ENCODE data around the gene CRACDL.
"Not testable (repeated sequence)": the region's sequence is repeated elsewhere in the genome, so short reads cannot be mapped to it uniquely, and the experiment has no call there.

CRACDL gene

DNA sequence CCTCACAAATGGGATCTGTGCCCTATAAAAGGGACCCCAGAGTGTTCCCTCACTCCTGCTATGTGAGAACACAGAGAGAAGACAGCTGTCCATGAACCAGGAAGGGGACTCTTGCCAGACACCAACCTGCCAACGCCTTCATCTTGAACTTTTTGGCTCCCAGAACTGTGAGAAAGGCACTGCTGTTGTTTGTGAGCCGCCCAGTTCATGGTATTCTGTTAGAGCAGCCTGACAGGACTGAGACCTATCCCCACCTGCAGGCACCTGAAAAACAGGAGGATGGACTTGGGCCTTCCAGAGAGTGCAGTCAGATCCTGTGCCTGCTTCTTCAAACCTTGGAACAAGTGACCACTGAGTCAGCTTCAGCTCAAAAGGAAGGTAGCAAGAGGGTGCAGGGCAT, 51.4 kb downstream of the CRACDL start:
- DNase-seq (ENCODE audit: low spot score) = no peak

DNA sequence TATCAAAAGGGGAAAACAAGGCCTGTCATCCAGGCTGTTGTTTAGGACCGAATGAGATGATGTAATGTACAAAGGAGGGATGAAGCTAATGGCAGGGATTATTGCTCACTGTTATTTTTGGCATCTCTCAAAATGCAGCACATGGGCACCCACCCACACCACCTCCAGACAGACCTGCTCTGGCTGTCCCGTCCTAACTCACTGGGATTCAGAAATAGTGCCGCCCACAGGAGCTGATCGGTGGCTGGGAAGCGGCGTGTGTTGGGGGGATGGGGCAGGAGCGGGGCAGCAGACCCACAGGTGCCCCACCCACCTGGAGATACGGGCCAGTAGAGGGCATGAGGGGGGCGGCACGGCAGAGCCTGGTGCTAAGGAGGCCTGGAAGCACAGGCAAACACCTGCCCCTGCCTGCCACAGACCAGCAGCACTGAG, 52.2 kb downstream of the CRACDL start:
- DNase-seq (ENCODE audit: low spot score) = no peak

DNA sequence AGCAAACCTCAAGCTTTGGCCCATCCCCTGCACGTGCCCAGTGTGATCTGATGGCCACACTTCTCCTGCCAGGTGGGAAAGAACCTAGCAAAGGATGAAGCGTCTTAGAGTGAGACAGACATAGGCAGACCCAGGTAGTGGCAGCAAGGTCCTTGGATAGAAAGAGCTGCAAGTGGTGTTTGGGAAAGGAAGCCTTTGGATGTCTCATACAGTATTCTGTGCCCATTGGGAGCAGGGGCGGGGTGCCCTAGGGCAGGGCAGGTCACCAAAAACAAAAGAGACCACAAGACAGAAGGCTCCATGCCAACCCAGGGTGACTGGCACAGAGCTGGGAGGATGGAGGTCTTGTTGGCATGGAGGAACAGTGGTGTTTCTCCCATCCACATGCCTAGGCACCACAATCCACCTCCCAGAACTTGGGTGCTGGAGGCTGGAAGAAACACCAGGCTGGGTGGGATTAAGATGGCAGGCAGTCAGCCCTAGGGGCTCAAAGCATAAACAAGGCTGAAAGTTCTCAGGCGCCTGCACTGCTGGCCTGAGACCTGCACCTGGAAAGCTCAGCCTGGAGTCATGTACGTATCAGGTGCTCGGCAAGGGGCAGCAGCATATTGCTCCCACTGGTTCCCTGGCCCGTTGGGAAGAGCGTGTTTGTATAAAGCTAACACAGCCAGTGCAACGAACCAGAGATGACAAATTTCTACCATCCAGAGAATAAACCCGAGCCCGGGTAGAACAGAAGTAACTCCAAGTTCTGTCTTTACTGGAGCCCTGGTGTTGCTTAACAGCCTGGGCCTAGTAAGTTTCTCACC, 52.9 kb downstream of the CRACDL start:
- no peak for DNase-seq (ENCODE audit: low spot score)

DNA sequence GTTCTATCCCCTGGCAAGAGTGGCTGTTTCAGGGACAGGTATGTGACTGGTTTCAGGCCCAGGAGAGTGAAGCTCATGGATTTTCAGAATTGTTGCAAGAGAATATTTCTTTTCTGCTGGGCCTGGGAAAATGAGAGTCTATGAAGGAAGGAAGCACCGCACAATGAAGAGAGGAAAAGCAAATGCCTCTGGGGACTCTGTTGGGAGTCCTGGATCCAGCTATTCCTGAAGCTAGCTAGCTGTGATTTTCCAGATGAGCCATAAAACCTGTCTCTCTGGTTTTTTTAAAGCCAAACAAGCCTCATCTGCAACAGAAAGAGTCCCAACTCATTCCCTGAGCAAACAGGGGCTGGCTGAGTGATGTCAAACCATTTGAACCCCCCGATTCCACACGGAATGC, 53.7 kb downstream of the CRACDL start:
- DNase-seq (ENCODE audit: low spot score) = no peak

DNA sequence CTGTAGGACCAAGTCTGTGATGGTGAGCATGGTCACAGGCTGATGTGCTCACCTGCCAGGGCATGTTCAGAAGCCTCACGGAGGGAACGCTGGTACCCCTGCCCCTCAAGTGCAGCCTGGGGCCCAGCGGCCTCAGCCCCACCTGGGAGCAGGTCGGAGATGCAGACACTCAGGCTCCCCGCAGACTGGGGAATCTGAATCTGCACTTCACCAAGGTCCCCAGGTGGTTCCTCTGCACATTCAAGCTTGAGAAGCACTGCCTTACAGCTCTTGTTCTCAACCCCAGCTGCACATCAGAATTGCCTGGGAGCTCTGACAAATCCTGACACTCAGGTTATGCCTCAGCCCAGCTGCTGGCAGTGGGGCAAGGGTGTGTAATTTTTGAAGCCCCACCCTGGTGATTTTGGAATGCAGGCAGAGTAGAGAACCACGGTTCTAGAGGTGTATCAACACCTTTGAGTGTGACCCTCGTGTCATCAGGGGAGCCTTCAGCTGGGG, 54.8 kb downstream of the CRACDL start:
- no peak for DNase-seq (ENCODE audit: low spot score)

DNA sequence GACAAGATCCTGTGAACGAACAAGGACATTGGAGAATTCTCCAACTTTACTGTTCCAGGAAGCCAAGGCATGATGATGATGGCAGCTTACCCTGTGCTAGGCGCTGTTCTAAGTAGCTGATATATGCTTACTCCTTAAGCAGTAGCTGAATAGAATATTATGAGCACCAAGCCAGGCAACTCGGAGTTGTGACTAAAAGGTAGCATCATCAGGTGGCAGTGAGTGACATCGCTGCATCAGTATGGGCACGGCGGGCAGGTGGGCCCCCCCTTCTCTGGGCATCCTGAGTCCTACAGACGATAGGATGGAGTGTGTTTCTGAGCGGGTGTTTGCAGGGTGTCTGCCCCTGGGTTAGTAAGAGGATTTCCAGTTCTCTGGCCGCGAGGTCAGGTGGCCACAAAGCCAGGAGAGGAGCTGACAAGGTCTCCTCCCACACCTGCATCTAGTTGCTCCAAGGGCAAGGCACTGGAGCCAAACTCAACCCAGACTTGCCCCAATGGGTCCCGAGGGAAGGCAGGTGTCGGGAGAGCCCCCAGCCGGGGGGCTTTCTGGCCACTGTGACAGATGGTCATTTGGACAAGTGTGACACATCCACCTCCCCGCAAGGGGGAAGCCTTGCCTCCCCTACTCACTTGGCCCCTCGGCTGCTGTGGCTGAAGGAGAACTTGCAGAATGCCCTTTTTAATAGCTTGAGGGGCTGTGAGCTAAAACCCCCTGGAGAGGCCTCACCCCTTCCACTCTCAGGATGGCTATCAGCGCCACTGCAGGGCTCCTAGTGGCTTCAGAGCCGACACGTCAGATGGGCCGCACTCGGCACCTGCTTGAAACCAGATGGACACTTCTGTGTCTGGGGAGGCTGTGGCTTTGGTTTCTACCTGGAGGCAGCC, 55.5 kb downstream of the CRACDL start:
- DNase-seq (ENCODE audit: low spot score) = no peak

DNA sequence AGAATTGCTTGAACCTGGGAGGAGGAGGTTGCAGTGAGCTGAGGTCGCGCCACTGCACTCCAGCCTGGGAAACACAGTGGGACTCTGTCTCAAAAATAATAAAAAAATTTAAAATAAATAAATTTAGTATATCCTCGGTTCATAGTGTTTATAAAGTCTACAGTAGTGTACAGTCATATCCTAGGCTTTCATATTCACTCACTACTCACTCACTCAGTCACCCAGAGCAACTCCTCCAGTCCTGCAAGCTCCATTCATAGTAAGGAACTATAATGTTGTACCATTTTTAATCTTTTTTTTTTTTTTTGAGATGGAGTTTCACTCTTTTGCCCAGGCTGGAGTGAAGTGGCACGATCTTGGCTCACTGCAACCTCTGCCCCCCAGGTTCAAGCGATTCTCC, 58.4 kb downstream of the CRACDL start:
- not testable (repeated sequence) for DNase-seq (ENCODE audit: low spot score)

DNA sequence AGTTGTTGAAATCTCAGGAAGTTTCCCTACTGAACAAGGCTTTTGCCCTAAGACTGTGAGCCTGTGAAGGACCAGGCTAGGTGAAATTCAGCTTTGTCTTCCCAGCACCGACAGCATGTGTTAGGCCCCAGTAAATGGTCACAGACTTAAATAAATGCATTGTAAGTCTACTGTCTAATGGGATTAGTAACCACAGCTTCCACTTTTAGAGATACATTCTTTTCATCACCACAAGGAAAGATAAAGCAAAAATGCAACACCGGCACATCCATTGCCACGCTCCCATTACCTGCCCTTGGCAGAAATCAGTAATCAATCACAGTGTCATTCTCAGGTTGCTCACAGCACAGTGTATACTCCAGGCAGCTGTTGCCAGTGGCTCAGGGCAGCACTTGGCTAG, 59.3 kb downstream of the CRACDL start:
- no peak for DNase-seq (ENCODE audit: low spot score)

DNA sequence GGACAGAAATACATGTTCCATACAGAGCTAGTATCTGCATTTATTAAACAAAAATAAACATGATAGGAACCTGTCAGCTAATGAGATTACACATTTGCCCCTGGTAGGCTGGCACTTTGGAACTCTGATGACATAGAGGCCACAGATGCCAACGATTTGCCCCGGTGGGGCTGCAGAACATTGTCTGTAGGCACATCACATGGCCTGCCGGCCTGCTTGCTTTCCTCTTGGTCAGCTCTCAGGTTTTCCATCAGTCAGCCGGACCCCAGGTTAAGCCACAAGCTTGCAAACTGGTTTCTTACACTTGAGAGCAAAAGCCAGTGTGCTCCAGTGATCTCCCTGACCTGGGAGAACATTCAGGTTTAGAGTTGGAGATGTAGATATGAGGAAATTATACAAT, 60.3 kb downstream of the CRACDL start:
- no peak for DNase-seq (ENCODE audit: low spot score)

DNA sequence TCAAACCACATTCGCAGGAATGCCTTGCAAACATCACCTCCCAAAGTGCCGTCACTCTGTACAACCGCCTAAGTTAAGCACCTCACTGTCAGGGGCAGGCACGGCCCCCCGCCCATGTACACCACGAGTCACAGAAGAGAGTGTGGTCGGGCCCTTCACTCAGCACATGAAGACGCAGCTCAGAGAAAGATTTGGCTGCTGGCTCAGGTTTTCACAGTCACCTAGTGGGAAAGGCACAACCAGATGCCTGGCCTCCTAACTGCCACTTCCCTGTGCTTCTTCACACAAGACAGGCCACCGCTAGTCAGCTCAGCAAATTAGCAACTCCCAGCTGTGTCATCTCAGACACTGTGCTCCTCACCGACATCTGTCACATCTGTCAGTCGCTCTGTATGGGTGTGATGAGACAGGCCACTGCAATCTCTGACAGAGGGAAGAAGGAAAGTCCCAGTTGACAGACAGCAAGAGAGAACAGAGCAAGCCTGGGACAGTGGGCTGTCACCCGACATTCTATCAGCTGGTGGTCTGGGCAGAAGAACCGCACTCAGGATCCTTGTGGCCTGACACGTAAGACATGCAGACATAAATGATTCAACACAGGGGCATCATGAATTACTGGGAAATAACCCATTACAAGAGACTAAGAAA, 60.8 kb downstream of the CRACDL start:
- DNase-seq (ENCODE audit: low spot score) = no peak

DNA sequence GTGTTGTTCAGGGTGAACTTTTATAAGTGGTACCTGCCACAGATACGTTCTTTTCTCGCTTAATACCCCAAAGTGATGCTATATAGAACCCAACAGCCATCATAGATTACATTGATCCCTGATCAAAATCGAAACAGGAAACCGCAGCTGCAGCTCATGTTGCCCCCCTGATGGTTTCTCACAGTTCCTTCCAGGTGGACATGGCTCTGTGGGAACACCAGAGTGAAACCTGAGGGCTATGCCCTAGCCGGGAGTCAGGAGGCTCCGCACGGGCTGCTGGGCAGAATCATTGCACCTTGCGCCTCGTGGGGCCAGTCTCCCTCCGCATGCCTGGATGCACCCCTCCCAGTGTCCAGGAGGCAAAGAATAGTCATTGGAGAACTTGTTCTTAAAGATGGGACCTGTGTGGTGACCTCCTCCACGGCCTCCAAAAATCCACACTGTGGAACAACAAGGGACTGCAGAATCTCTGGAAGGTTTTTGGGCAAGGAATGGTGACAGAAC, 61.8 kb downstream of the CRACDL start:
- no peak for DNase-seq (ENCODE audit: low spot score)

DNA sequence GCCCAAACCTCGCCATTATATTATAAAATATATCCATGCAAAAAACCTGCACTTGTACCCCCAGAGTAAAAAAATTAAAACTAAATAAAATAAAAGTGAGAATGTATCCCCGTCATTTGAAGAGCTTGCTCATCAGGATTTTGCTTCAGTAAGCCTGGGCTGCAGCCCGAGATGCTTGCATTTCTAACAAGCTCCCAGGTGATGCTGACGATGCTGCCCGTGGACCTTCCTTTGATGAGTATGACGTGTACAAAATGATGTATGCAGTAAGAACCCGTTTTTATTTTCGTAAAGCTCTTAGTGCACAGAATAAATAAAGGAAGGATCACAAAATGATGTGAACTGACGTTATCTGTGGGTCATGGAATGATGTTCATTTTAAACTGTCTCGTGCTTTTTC, 63.5 kb downstream of the CRACDL start:
- DNase-seq (ENCODE audit: low spot score) = no peak

DNA sequence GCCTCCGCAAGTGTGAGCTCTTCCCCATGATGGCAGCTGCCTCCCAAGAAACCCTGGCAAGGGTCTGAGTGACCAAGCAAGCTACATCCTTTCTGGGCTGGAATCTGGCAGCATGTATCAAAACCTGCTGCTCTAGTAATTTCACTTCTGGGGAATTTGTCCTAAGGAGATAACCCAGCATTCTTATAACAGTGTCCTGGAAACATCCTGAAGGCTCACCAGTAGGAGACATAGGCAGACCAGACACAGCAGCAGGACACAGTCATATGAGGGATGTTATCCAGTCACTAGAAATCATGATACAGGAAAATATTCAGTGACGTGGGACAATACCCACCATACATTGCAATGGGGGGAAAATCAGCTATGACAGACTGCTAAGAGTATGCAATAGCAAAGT, 64.5 kb downstream of the CRACDL start:
- no peak for DNase-seq (ENCODE audit: low spot score)

DNA sequence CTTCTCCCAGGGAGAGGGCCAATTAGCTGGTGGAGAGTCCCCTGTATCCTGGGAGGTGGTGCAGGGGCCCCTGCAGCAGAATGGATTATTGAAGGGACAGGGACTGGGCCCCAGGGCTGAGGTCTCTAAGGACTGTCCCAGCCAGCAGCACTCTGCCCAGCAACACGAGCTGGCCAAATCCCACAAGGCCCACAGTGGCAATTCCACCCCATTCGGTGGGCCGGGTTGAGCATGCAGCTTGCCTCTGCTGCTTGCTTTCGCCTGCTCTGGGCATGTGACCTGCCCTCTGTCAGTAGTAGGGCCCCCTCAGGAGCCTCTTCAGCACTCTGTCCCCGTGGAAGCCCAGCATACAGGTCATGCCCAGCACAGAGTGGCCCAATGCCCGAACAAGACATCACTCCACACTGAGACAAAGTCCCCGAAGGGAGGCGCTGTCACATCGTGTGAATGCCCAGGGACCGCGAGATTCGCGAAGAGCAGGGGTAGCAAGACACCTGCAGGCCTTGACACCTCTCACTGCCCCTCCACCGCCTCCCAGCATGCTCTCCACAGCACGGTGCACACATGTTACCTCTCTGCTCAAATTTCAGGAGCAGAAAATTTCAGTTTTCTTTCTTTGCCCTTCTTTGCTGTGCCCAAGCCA, 65.4 kb downstream of the CRACDL start:
- no peak for DNase-seq (ENCODE audit: low spot score)

DNA sequence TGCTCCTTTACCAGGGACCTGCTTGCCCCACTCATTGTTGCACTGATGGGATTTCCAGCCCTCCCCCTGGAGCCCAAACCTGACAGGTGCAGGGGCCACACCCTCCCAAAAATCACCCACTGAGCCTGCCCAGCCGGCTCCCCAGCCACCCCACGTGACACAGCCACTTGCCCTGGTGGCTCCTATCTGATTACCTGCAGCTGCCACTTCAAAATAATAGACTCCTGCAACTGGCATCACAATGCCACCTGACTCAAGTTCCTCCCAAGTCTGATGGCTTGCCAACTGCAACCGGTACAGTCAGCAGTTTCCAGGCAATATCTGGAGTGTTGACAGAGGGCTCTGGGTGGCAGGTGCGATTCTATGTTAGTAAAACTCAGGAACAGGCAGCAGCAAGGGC, 66.2 kb downstream of the CRACDL start:
- DNase-seq (ENCODE audit: low spot score) = peak; percentile 30

DNA sequence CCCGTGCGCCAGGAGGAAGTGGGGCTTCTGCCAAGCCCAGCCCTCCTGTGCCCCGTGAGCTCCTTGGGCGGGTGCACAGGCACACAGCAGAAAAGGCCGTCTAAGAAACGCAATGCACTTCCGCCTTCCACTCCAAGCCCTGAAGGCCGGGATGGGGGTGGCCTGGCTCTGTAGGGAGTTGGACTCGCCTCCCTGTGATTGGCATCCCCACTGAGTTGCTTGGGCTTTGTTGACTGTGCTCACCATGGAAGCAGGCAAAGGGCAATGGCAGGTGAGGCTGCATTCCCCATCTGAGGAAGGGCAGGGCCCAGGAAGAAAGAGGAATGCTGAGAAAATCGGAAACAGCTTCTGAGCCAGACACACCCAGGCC, 66.8 kb downstream of the CRACDL start:
- DNase-seq (ENCODE audit: low spot score) = no peak

DNA sequence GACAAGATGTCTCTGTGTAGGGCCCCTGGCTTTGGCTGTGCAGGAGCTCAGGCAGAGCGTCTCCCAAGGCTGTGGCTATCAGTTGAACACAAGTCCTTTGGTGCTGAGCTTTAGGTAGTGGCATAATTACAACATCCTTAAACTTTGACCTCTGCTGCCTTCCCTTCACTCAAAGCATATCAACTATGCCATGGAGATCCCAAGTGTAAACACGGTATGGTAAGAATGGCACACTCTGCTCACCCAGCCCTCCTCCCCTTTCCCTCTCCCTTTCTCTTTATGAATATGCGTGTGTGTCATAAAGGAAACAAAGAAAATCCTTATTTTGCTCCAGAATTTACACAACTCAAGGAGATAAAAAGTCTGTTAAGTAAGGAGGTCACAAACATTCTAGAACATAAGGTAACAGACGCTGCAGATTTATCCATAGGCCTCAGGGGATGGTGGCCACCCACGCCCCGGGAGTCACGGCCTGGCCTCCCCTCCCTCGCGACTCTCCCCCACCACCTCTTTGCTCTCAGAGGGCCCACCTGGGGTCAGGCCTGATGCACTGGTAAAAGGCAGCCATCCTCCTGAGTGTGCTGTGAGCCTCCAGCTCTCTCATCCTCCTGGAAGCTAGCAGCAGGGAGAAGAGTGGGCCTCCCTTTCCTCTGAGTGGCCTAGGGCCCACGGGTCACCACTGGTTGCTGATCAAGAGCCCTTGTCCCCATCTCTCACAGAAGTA, 67.3 kb downstream of the CRACDL start:
- no peak for DNase-seq (ENCODE audit: low spot score)

DNA sequence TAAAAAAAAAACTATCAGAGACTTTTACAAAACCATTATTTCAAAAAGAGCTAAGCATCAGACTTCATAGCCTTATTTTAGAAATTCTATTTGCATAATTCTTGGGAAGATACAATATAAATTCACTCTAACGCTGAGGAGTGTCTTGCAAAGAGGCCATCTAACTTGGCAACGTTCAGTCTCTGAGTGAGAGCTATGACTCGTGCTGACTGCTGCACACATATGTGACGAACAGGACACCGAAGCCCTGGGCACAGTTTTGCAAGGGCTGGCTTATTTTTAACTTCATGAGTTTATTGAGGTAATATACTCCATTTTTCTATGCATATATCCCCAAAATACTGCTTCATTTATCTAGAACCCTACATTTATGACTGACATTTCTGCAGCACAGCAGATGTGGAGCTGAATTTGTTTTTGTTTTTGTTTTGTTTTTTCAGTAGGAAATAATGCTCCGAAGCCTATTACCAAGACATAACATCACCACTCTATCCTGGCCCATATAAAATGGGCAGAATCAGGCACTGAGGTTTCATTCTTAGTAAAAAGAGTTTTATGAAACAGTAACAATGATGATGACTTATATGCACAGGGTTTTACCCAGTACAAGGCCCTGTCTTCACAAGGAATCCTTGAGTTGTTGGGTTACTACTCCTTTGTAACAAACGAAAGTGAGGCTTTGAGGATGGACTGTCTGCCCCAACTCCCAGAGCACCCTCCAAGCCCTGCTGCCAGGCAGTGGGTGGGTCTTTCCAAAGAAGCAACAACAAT, 68.3 kb downstream of the CRACDL start:
- peak; percentile 24 for DNase-seq (ENCODE audit: low spot score)

DNA sequence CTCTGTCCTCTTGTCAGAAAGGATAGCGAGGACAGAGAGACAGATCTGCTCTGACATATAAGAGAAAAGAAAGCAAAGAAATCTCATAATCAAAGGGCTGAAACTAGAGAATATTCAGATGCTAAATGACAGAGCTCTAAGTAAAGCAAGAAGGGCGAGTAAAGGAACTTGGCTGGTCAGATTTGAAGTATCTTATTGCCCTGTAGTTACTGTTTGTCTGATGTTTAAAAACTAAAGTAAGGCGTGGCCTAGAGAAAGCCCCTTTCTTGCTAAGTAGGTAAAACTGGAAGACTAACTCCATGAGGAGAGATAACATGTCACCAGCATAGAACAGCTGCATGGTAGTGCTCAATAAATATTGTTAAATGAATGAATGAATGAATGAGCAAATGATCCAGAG, 70.0 kb downstream of the CRACDL start:
- no peak for DNase-seq (ENCODE audit: low spot score)

DNA sequence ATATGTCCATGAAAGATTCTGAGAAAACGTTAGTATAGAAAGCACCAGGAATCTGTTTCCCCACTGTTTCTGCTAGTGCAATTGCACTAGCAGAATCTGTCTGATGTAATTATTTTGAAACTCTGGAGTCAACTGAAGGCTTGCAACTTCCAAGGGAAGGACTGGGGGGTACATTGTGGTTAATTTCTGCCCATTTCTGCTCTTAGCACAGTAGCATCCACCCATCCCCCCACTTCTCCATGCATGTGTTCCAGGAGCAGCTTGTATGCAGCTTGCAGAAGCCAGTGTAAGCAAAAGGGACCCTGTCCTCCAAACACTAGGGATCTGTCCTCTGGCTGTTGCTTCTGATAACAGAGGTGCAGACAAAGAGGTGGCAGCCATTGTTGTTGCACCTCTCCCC, 74.4 kb downstream of the CRACDL start:
- no peak for DNase-seq (ENCODE audit: low spot score)

Data from cerebellar cortex (tissue), 1 donor.